ENCODE data around the gene GALNT10.

DNA sequence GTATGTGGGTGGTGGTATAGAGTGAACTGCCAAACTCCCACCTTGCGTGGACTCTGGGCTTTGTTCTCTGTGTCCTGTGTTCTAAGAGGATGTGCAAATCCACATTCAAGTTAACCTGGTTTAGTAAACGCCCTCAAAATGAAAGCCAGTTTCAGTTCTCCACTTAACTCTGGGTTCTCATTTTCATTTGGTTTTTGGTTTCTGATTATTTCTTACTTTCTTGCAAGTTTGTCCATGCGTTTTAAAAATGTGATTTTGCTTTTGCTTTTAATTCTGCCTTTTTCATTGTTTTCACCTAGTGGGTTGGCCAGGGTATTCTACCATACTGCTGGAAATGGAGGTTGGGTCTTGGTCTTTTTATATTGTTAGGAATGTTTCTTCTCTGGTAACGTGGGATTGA, 38.2 kb downstream of the GALNT10 start:
- TF ChIP-seq ZNF8 (CRISPR knock-in tag; IDR thresholded peaks at IDR 0.05) (no peak), ESRRG (CRISPR knock-in tag; IDR thresholded peaks at IDR 0.05) (no peak), TOX (CRISPR knock-in tag; IDR thresholded peaks at IDR 0.05; ENCODE audit: borderline replicate concordance) (no peak), OSR1 (CRISPR knock-in tag; IDR thresholded peaks at IDR 0.05) (no peak)
- TF ChIP-seq, protein P1, sequence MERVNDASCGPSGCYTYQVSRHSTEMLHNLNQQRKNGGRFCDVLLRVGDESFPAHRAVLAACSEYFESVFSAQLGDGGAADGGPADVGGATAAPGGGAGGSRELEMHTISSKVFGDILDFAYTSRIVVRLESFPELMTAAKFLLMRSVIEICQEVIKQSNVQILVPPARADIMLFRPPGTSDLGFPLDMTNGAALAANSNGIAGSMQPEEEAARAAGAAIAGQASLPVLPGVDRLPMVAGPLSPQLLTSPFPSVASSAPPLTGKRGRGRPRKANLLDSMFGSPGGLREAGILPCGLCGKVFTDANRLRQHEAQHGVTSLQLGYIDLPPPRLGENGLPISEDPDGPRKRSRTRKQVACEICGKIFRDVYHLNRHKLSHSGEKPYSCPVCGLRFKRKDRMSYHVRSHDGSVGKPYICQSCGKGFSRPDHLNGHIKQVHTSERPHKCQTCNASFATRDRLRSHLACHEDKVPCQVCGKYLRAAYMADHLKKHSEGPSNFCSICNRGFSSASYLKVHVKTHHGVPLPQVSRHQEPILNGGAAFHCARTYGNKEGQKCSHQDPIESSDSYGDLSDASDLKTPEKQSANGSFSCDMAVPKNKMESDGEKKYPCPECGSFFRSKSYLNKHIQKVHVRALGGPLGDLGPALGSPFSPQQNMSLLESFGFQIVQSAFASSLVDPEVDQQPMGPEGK (CRISPR knock-in tag; IDR thresholded peaks at IDR 0.05; ENCODE audit: borderline replicate concordance) = no peak
